Skeletal muscle cell (primary cell): ENCODE measurements around the gene RNF40.

Source experiments
- DNase-seq: peaks from one replicate; pipeline ENCODE4 v3.0.0-alpha.2; 2010; ENCODE audit warnings: low read depth
- H3K4me3 ChIP-seq: 2 replicates; pipeline ENCODE4 v1.5.1; 2011; ENCODE audit warnings: low read depth, mild to moderate bottlenecking, control low read depth, low read length, moderate library complexity

The RNF40 gene

DNA sequence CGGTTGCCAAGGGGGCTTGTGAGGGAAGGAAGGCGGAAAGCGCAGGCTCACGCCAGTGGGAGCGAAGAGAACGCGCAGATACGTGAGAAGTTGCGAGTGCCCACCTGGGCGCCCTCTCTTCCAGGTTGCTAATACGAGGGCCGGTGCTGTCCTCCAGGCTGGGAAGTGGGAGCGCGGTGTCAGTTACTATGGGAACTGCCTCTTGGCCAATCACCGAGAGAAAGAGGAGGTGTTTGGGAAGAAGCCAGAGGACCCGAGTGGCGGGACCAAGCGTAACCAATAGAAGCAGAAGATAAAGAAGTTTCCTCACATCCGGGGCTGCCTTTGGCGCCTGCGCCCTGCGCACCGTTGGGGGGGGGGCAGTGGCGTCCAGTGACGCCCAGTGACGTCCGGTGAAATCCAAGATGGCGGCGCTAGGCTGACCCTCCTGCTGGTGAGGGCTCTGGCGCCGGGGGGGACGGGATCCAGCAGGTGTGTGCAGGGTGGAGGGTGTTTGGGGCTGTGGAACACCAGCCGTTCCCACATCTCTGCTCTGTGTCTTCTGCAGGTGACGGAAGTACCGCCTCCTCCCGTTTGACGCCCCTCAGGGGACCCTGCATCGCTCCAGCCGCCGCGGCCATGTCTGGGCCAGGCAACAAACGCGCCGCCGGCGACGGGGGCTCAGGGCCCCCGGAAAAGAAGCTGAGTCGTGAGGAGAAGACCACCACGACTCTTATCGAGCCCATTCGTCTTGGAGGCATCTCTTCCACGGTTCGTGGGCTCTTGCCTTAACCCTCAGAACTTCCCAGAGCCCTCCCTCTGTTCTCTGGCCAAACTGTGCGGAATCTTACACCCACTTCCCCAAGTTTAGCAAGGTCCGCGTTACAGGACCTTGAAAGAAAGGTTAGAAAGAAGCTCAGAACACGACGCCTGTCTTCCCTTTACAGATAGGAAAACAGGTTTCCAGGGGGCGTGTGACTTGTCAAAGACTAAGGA, at the start of gene RNF40, which contains the start of gene CFAP119:
TSS of gene RNF40 (plus strand) at position 395 of the 975 bp plus-strand sequence. CDS start at position 619, 224 bp downstream.
TSS of gene CFAP119 (minus strand) at position 135 of the 975 bp plus-strand sequence. CDS start 314 bp downstream, outside the sequence.
- peak; percentile 89 for DNase-seq
- peak within 1 kb of the TSS; percentile 97 for H3K4me3 ChIP-seq

DNA sequence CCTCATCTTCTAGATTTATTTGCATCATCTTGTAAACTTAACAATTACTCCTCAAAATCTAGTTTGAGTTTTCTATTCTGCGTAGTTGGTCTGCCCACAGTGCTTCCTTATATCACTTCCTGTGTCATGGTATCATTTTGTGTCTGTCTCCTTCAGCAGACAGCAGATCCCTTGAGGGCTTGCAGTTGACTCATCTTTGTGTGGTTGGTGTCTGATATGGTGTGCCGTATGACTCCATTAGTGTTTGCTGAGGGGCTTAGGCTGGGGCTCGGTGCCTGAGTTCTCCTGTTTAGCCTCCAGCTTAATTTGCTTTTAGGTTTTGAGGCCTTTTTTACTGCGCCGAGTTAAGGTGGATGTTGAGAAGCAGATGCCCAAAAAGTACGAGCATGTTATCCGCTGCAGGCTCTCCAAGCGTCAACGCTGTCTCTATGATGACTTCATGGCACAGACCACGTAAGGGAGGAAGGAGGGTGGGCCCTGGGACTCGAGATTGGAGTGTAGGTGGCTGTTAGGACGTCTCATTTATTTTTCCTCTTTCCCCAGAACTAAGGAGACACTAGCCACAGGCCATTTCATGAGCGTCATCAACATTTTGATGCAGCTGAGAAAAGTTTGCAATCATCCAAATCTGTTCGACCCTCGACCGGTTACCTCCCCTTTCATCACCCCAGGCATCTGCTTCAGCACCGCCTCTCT, 46.2 kb upstream of the RNF40 start:
- DNase-seq: no peak
- H3K4me3 ChIP-seq: no peak overlapping the region

DNA sequence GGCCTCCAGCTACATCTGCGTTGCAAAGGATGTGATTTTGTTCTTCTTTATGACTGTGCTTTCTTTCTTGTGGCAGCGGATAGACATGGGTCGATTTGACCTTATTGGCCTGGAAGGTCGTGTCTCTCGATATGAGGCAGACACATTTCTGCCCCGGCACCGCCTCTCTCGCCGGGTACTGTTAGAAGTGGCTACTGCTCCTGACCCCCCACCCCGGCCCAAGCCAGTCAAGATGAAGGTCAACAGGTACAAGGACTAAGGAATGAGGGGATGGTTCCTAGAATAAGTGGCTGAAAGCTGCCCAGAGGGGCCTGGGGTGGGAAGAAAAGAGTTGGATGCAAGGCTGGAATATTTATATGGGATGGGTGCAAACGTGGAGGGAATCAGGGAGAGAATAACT, 42.0 kb upstream of the RNF40 start:
- no peak overlapping the region for H3K4me3 ChIP-seq
- DNase-seq: no peak

DNA sequence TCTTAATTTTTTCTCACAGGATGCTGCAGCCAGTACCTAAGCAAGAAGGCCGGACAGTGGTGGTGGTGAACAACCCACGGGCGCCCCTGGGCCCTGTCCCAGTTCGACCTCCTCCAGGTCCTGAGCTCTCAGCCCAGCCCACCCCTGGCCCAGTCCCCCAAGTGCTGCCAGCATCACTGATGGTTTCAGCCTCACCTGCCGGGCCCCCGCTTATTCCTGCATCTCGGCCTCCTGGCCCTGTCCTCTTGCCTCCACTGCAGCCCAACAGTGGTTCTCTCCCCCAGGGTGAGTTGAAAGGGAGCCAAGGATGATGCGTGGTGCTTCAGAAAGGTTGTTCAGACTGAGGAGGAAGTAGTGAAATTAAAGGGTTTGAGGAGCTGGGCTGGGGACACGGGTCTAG, 41.4 kb upstream of the RNF40 start:
- no peak overlapping the region for H3K4me3 ChIP-seq
- DNase-seq: no peak

DNA sequence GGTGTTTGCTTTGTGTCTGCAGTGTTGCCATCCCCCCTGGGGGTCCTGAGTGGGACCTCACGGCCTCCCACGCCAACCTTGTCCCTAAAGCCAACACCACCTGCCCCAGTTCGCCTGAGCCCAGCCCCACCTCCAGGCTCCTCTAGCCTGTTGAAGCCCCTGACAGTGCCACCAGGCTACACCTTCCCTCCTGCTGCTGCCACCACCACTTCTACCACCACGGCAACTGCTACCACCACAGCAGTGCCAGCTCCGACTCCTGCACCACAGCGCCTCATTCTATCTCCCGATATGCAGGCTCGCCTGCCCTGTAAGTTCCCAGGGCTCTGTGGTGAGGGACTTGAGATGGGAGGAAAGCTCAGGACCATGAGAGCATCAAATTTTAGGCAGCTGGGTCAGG, 41.0 kb upstream of the RNF40 start:
- no peak for DNase-seq

DNA sequence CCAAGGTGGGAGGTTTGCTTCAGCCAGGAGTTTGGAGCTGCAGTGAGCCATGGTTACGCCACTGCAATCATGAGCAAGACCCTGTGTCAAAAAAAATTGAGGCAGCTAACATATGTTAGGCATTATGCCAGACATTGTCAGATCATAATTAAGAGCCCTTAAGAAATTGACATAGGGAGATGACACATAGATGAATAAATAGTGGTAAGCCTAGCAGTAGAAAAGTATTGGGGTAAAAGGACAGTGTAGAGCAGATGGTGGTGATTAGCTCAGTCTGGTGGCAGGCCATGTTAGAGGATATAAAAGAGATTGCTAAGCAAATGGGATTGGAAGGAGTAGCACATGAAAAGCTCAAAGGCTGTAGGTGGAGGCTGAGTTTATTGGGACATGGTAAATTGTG, 40.5 kb upstream of the RNF40 start:
- H3K4me3 ChIP-seq: no peak overlapping the region
- DNase-seq: no peak

More for the DNA sequence above, 41.0 kb upstream of the RNF40 start:
- H3K4me3 ChIP-seq: no peak overlapping the region

DNA sequence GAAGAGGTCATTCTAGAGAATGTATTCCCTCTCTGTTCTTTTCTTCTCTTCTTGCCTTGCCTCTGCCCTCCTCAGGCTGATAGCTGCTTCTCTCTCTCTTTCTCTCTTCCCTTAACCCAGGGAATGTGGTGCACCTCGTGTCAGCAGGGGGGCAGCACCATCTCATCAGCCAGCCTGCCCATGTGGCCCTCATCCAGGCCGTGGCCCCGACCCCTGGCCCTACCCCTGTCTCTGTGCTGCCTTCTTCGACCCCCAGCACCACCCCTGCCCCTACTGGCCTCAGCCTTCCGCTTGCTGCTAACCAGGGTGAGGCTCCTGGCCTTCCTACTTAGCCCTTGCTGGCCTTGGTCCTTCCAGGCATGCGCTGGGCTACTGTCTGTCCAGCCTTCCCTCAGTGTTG, 39.7 kb upstream of the RNF40 start:
- no peak for DNase-seq
- no peak overlapping the region for H3K4me3 ChIP-seq

DNA sequence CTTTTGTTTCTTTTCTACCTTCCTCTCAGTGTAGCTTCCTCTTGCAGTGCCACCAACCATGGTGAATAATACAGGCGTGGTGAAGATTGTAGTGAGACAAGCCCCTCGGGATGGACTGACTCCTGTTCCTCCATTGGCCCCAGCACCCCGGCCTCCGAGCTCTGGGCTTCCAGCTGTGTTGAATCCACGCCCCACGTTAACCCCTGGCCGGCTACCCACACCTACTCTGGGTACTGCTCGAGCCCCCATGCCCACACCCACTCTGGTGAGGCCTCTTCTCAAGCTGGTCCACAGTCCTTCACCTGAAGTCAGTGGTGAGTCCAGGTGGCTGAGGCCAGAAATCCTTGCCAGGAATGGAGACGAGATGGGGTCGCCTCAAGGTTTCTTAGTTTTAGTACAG, 39.2 kb upstream of the RNF40 start:
- no peak for DNase-seq
- H3K4me3 ChIP-seq: no peak overlapping the region

DNA sequence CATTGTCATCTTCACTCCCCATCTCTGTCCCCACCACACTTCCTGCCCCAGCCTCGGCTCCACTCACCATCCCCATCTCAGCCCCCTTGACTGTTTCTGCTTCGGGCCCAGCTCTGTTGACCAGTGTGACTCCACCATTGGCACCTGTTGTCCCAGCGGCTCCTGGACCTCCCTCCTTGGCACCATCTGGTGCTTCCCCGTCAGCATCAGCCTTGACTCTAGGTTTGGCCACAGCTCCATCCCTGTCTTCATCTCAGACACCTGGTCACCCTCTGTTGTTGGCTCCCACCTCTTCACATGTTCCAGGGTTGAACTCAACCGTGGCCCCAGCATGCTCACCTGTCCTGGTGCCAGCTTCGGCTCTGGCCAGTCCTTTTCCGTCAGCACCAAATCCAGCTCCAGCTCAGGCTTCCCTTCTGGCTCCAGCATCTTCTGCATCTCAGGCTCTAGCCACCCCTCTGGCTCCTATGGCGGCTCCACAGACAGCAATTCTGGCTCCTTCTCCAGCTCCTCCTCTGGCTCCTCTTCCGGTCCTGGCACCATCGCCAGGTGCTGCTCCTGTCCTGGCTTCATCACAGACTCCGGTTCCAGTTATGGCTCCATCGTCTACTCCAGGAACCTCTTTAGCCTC, 38.3 kb upstream of the RNF40 start:
- no peak for DNase-seq
- H3K4me3 ChIP-seq: no peak overlapping the region

DNA sequence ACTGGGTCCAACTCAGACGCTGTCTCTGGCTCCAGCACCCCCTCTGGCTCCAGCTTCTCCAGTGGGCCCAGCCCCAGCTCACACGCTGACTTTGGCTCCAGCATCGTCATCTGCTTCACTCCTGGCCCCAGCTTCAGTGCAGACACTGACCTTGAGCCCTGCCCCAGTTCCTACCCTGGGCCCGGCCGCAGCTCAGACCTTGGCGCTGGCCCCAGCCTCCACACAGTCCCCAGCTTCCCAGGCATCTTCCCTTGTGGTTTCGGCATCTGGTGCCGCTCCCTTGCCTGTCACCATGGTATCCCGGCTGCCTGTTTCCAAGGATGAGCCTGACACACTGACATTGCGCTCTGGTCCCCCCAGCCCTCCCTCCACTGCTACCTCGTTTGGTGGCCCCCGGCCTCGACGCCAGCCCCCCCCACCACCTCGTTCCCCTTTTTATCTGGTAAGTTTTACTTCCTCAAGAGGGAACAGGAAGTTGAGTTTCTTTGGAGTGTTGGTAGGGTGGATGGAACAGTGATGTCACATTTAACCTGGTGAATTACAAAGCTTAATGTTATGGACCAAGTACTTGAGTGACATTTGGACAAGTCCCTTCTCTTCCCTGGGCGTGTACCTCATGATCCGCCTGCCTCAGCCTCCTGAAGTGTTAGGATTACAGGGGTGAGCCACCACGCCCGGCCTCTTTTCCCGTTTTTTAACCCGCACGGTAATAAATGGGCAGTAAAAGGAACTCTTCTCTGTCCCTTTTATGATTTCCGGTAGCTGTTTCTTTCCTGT, 37.3 kb upstream of the RNF40 start:
- DNase-seq: no peak
- H3K4me3 ChIP-seq: no peak overlapping the region

DNA sequence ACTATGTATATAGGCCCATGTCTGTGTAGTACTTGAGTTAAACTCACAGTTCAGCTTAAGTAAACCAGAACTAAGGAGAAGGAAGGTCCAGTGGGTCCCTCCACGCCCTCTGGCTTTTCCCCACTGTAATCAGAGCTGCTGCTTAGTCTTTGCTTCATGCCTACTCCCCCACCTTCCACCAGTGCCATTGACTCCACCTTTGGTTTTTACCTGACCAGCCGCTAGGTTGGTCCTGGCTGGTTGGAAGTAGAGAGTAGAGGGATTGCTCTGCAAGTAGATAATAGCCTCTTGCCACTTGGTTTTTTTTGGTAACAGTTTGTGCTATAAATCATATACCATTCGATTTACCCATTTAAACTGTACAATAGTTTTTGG, 36.7 kb upstream of the RNF40 start:
- H3K4me3 ChIP-seq: no peak overlapping the region
- DNase-seq: no peak

DNA sequence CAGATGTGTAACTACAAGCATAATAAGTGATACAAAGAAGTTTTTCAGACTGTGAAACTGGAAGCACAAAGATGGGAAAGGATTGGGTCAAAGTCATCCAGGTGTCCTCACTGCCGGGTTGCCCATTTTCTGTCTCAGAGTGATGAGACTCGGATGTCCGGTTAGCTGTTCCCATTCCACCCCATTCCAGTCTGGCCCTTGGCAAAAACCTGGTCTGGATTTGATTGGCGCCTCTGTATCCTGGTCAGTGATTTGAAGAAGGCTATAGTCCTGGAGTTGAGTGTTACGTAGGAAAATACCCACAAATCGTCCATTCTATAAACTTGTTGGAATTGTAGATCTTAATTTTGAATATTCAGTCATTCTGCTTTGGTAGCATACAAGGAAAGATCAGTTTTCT, 33.8 kb upstream of the RNF40 start:
- DNase-seq: no peak
- H3K4me3 ChIP-seq: no peak overlapping the region

DNA sequence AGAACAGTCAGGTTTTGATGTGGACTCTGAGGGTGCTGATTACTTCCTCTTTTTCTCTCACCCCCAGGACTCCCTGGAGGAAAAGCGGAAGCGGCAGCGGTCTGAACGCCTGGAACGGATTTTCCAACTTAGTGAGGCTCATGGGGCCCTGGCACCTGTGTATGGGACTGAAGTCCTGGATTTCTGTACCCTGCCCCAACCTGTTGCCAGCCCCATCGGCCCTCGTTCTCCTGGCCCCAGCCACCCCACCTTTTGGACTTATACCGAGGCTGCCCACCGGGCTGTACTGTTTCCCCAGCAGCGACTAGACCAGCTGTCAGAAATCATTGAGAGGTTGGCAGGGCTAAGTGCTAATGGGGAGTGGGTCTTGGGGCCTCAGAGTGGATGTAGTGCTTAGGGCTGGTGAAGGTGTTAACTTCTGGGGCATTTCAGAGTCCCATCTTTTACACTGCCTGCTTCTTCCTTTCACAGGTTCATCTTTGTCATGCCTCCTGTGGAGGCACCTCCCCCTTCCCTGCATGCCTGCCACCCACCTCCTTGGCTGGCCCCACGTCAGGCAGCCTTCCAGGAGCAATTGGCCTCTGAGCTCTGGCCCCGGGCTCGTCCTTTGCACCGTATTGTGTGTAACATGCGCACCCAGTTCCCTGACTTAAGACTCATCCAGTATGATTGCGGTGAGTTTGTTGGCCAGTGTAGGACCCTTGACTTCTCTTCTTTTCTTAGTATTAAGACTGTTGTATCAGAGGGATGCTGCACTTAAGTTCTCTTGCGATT, 33.0 kb upstream of the RNF40 start:
- no peak overlapping the region for H3K4me3 ChIP-seq
- no peak for DNase-seq

DNA sequence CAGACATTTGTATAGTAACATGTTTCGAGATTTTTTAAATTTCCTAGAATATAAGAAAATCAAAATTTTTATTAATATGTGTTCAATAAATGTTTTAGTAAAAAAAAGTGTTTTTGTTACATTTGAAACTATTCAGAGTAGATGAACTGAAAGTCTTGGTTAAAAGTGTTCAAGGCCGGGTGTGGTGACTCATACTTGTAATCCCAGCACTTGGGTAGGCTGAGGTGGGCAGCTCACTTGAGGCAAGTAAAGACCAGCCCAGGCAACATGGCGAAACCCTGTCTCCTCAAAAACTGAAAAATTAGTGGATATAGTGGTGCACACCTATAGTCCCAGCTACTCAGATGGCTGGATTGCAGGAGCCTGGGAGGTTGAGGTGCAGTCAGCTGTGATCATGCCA, 30.7 kb upstream of the RNF40 start:
- no peak for DNase-seq
- no peak overlapping the region for H3K4me3 ChIP-seq

DNA sequence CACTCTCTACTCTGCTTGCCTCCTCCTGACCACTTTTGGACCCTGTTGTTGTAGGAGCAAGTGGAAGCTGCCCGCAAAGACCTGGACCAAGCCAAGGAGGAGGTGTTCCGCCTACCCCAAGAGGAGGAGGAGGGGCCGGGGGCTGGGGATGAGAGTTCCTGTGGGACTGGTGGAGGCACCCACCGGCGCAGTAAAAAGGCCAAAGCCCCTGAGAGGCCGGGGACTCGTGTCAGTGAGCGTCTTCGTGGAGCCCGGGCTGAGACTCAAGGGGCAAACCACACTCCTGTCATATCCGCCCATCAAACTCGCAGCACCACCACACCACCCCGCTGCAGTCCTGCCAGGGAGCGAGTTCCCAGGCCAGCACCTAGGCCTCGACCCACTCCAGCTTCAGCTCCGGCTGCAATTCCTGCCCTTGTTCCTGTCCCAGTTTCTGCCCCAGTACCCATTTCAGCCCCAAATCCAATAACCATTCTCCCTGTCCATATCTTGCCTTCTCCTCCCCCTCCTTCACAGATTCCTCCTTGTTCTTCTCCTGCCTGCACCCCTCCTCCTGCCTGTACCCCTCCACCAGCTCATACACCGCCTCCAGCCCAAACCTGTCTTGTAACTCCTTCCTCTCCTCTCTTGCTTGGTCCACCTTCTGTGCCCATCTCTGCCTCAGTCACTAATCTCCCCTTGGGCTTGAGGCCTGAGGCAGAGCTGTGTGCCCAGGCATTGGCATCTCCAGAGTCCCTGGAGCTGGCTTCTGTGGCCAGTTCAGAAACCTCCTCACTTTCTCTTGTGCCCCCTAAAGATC, 24.9 kb upstream of the RNF40 start:
- no peak overlapping the region for H3K4me3 ChIP-seq
- DNase-seq: no peak

DNA sequence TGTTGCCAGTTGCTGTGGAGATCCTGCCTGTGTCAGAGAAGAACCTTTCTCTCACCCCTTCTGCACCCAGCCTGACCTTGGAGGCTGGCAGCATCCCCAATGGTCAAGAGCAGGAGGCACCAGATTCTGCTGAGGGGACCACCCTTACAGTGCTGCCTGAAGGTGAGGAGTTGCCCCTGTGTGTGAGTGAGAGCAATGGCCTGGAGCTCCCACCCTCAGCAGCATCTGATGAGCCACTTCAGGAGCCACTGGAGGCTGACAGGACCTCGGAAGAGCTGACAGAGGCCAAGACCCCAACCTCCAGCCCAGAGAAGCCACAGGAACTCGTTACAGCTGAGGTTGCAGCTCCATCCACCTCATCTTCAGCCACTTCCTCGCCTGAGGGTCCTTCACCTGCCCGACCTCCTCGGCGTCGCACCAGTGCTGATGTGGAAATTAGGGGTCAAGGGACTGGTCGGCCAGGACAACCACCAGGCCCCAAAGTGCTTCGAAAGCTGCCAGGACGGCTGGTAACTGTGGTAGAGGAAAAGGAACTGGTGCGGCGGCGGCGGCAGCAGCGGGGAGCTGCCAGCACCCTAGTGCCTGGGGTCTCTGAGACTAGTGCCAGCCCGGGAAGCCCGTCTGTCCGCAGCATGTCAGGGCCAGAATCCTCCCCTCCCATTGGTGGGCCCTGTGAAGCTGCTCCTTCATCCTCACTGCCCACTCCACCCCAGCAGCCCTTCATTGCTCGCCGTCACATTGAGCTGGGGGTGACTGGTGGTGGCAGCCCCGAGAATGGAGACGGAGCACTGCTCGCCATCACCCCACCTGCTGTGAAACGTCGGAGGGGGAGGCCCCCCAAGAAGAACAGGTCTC, 24.1 kb upstream of the RNF40 start:
- no peak overlapping the region for H3K4me3 ChIP-seq
- no peak for DNase-seq
